ENCODE data around the gene NES. TPM values are rescaled to one million over a fixed set of nuclear protein-coding genes. Genes with fewer than 3 reads are reported as not detected.

The NES gene
- polyA plus RNA-seq, 1 of the 3 experiments (the other 2 are of a cell fraction), result 15.8 TPM

DNA sequence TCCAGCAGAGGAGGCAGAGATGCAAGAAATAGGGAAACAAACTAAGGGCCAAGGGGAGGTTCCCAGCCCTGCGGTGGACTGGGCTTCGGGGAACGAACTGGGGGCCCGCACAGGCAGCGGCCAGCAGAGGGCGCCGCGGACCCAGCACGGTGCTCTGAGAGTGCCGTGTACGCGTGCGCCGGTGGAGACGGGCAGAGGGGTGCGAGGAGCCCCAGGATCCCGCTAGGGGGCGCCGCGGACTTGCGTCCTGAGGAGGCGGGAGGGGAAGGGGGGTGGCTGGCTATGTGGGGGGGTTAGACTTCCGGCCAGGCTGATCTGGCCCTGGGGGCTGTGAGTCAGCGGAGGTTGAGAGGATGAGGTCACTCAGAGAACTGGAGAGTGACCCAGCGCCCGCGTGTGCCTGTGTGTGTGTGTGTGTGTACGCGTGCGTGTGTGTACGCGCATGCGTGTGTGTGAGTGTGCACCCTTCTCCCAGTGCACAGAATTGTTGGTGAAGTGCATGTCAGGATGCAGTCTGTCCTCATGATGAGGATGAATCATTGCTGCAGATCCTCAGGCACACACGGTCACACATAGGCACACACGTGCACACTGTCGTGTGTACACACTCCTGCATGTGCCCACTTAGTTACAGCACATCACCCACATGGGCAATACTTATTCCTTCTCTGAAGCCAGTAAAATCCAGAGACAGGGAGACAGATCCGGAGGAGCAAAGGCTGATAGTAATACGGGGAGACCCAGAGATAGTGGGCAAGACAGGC is 17.0 kb downstream of the NES start:
- H3K9ac ChIP-seq, result peak overlapping the region; percentile 40; the same call in 1 of the 2 replicates
- peaks cover 3% of the 10 kb centered on the region; the same call in 1 of the 2 replicates for H4K20me1 ChIP-seq (ENCODE audit: insufficient read depth)
- ChIA-PET POLR2A (interaction anchor here (3.6 kb wide), 1 partner anchor 16 kb away, joined by 36 read pairs; the partner anchor contains the start of gene NES), CTCF (interaction anchor here (0.6 to 13.1 kb wide), 44 partner anchors 8 to 345 kb away, joined by 3 to 682 read pairs (median 4); partner anchors contain the start of genes BCAN, HAPLN2, ISG20L2 and METTL25B)
- peaks cover 21% of the 10 kb centered on the region for H3F3A ChIP-seq (replicated peaks; ENCODE audit: insufficient read depth)
- H3K4me3 ChIP-seq (ENCODE audit: low read depth in 2 of 2, low read length in 1 of 2), result peak overlapping the region; percentile 34 to 54; a peak in 2 of 4 replicates
- H3K27ac ChIP-seq (ENCODE audit: low read depth in 2 of 2, low read length in 1 of 2), result peak overlapping the region; percentile 72 to 87
- no peaks in the 10 kb centered on the region for H3K27me3 ChIP-seq (ENCODE audit: insufficient read depth)
- no peaks in the 10 kb centered on the region for H3K9me2 ChIP-seq
- H2AFZ ChIP-seq (ENCODE audit: low read depth), result peak overlapping the region; percentile 67
- H3K9me3 ChIP-seq, result no peaks in the 10 kb centered on the region
- H3K36me3 ChIP-seq (replicated peaks in 1 of 2; ENCODE audit: control insufficient read depth in 1 of 2, insufficient read depth in 2 of 2, low read length in 1 of 2), result no peaks in the 10 kb centered on the region
- H3K4me2 ChIP-seq, result peak overlapping the region; percentile 82
- 10% methylated on average over 27 of the region's 38 CpGs for WGBS (ENCODE audit: low lambda C conversion rate)
- peak; percentile 99 for DNase-seq
- peaks cover 44 to 48% of the 10 kb centered on the region in 2 experiments; a peak in 3 of 4 replicates for H3K4me1 ChIP-seq (ENCODE audit: control insufficient read depth in 1 of 2, insufficient read depth in 2 of 2, low read depth in 1 of 2, low read length in 1 of 2)
- H3K79me2 ChIP-seq (ENCODE audit: insufficient read depth), result no peaks in the 10 kb centered on the region
- no peak; the same call in 1 of the 2 replicates for TF ChIP-seq FOXJ3 (CRISPR knock-in tag; IDR thresholded peaks at IDR 0.05)
- TF ChIP-seq SMC3 (IDR thresholded peaks at IDR 0.05; ENCODE audit: low read depth, low read length), result peak; percentile 98
- peak; percentile 34; the same call in 1 of the 2 replicates for TF ChIP-seq POLR2AphosphoS5 (IDR thresholded peaks at IDR 0.05; ENCODE audit: low read depth, low read length)
- TF ChIP-seq, protein P1, sequence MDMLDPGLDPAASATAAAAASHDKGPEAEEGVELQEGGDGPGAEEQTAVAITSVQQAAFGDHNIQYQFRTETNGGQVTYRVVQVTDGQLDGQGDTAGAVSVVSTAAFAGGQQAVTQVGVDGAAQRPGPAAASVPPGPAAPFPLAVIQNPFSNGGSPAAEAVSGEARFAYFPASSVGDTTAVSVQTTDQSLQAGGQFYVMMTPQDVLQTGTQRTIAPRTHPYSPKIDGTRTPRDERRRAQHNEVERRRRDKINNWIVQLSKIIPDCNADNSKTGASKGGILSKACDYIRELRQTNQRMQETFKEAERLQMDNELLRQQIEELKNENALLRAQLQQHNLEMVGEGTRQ (IDR thresholded peaks at IDR 0.05; ENCODE audit: borderline replicate concordance, low read depth, low read length), result no peak
- no peak for TF ChIP-seq MEF2A (IDR thresholded peaks at IDR 0.05; ENCODE audit: borderline replicate concordance, low read depth)
- TF ChIP-seq EZH2phosphoT487 (IDR thresholded peaks at IDR 0.05; ENCODE audit: borderline replicate concordance, low read depth), result no peak
- peak; percentile 64 for TF ChIP-seq GABPA (IDR thresholded peaks at IDR 0.05; ENCODE audit: low read depth)
- TF ChIP-seq, protein P2, sequence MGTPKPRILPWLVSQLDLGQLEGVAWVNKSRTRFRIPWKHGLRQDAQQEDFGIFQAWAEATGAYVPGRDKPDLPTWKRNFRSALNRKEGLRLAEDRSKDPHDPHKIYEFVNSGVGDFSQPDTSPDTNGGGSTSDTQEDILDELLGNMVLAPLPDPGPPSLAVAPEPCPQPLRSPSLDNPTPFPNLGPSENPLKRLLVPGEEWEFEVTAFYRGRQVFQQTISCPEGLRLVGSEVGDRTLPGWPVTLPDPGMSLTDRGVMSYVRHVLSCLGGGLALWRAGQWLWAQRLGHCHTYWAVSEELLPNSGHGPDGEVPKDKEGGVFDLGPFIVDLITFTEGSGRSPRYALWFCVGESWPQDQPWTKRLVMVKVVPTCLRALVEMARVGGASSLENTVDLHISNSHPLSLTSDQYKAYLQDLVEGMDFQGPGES (IDR thresholded peaks at IDR 0.05; ENCODE audit: low read depth, low read length), result no peak
- peak; percentile 93 for TF ChIP-seq FOSL2 (IDR thresholded peaks at IDR 0.05; ENCODE audit: borderline replicate concordance, low read depth)
- peak; percentile 75; the same call in 1 of the 2 replicates for TF ChIP-seq RXRA (IDR thresholded peaks at IDR 0.05; ENCODE audit: borderline replicate concordance, low read depth)
- no peak for TF ChIP-seq TEAD4 (IDR thresholded peaks at IDR 0.05; ENCODE audit: borderline replicate concordance, insufficient read depth)
- TF ChIP-seq ELF1 (IDR thresholded peaks at IDR 0.05), result no peak
- peak; percentile 71 for TF ChIP-seq CHD2 (IDR thresholded peaks at IDR 0.05; ENCODE audit: low read length, partially characterized antibody)
- TF ChIP-seq, protein P3, sequence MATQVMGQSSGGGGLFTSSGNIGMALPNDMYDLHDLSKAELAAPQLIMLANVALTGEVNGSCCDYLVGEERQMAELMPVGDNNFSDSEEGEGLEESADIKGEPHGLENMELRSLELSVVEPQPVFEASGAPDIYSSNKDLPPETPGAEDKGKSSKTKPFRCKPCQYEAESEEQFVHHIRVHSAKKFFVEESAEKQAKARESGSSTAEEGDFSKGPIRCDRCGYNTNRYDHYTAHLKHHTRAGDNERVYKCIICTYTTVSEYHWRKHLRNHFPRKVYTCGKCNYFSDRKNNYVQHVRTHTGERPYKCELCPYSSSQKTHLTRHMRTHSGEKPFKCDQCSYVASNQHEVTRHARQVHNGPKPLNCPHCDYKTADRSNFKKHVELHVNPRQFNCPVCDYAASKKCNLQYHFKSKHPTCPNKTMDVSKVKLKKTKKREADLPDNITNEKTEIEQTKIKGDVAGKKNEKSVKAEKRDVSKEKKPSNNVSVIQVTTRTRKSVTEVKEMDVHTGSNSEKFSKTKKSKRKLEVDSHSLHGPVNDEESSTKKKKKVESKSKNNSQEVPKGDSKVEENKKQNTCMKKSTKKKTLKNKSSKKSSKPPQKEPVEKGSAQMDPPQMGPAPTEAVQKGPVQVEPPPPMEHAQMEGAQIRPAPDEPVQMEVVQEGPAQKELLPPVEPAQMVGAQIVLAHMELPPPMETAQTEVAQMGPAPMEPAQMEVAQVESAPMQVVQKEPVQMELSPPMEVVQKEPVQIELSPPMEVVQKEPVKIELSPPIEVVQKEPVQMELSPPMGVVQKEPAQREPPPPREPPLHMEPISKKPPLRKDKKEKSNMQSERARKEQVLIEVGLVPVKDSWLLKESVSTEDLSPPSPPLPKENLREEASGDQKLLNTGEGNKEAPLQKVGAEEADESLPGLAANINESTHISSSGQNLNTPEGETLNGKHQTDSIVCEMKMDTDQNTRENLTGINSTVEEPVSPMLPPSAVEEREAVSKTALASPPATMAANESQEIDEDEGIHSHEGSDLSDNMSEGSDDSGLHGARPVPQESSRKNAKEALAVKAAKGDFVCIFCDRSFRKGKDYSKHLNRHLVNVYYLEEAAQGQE (IDR thresholded peaks at IDR 0.05; ENCODE audit: low read depth, low read length), result peak; percentile 65
- TF ChIP-seq NFIC (IDR thresholded peaks at IDR 0.05; ENCODE audit: borderline replicate concordance), result peak; percentile 29; the same call in 1 of the 2 replicates
- TF ChIP-seq TAF1 (IDR thresholded peaks at IDR 0.05; ENCODE audit: borderline replicate concordance, low read depth, low read length), result 0 out of 2 replicates have a peak, but pooled peaks have one; percentile 25
- TF ChIP-seq, protein P4, sequence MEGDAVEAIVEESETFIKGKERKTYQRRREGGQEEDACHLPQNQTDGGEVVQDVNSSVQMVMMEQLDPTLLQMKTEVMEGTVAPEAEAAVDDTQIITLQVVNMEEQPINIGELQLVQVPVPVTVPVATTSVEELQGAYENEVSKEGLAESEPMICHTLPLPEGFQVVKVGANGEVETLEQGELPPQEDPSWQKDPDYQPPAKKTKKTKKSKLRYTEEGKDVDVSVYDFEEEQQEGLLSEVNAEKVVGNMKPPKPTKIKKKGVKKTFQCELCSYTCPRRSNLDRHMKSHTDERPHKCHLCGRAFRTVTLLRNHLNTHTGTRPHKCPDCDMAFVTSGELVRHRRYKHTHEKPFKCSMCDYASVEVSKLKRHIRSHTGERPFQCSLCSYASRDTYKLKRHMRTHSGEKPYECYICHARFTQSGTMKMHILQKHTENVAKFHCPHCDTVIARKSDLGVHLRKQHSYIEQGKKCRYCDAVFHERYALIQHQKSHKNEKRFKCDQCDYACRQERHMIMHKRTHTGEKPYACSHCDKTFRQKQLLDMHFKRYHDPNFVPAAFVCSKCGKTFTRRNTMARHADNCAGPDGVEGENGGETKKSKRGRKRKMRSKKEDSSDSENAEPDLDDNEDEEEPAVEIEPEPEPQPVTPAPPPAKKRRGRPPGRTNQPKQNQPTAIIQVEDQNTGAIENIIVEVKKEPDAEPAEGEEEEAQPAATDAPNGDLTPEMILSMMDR (IDR thresholded peaks at IDR 0.05), result peak; percentile 99
- no peak for TF ChIP-seq GATA2 (CRISPR knock-in tag; IDR thresholded peaks at IDR 0.05)
- peak; percentile 65; the same call in 1 of the 2 replicates for TF ChIP-seq TCF12 (IDR thresholded peaks at IDR 0.05)
- peak; percentile 78; the same call in 1 of the 2 replicates for TF ChIP-seq JUND (IDR thresholded peaks at IDR 0.05)
- TF ChIP-seq RCOR1 (IDR thresholded peaks at IDR 0.05; ENCODE audit: low read length), result peak; percentile 77
- no peak for TF ChIP-seq YY1 (IDR thresholded peaks at IDR 0.05; ENCODE audit: low read depth)
- no peak; the same call in 1 of the 2 replicates for TF ChIP-seq RFX5 (IDR thresholded peaks at IDR 0.05; ENCODE audit: low read length)
- TF ChIP-seq FOXM1 (IDR thresholded peaks at IDR 0.05; ENCODE audit: low read depth), result no peak
- TF ChIP-seq, protein P5, sequence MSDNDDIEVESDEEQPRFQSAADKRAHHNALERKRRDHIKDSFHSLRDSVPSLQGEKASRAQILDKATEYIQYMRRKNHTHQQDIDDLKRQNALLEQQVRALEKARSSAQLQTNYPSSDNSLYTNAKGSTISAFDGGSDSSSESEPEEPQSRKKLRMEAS (IDR thresholded peaks at IDR 0.05; ENCODE audit: low read depth), result peak; percentile 81

Data from SK-N-SH (cell line).